IMR-90 (cell line): Measurements from ENCODE around the gene HPN. TPM values are rescaled to one million over a fixed set of nuclear protein-coding genes. Genes with fewer than 3 reads are reported as not detected.

Source experiments
- ATAC-seq: fragments of 200-7000 bp; cut with Tn5 transposase; 2 replicates; pipeline ENCODE4 v1.9.1; 2020; ENCODE audit warnings: low read depth, mild to moderate bottlenecking, moderate library complexity
- BruUV-seq: library from RNA; stranded (reverse); fragments of 400-500 nt; replicated peaks from 2 replicates; lab custom pipeline; 2021; lab: Mats Ljungman, UMichigan
- CTCF ChIA-PET: fragments of 300-600 bp; formaldehyde crosslinking; extraction: SDS; loops from one replicate; lab custom pipeline; 2021; ENCODE audit warnings: antibody characterized with exemption; lab: Yijun Ruan, JAX
- POLR2A ChIA-PET: fragments of 300-600 bp; sonication (Branson Sonifier 250); formaldehyde crosslinking; loops from one replicate; lab custom pipeline; 2022; ENCODE audit warnings: antibody characterized with exemption; ENCODE audit not compliant: unreplicated experiment; lab: Charles Lee
- DNase-seq: peaks from one replicate; pipeline ENCODE4 v3.0.0; 2013
- H2AFZ ChIP-seq: replicated peaks from 2 replicates; pipeline ENCODE3; 2013; ENCODE audit warnings: low read length, mild to moderate bottlenecking; ENCODE audit not compliant: poor library complexity
- H2AK5ac ChIP-seq: 2 replicates; pipeline ENCODE4 v1.6.1; 2013; ENCODE audit warnings: low read depth, low read length, inconsistent platforms
- H2AK9ac ChIP-seq: replicated peaks from 2 replicates; pipeline ENCODE3; 2013; ENCODE audit warnings: mild to moderate bottlenecking, low read depth, low read length, moderate library complexity; ENCODE audit not compliant: poor library complexity
- H2BK120ac ChIP-seq: 2 replicates; pipeline ENCODE4 v1.6.1; 2013; ENCODE audit warnings: low read depth, low read length, inconsistent platforms
- H2BK15ac ChIP-seq: 3 replicates; pipeline ENCODE4 v1.6.1; 2013; ENCODE audit warnings: low read depth, low read length, inconsistent platforms
- H2BK20ac ChIP-seq: 2 replicates; pipeline ENCODE4 v1.6.1; 2013; ENCODE audit warnings: low read depth, mild to moderate bottlenecking, inconsistent platforms, low read length, moderate library complexity
- H2BK5ac ChIP-seq: 2 replicates; pipeline ENCODE4 v1.6.1; 2013; ENCODE audit warnings: mild to moderate bottlenecking, low read depth, low read length, inconsistent platforms; ENCODE audit not compliant: poor library complexity, severe bottlenecking
- H3K14ac ChIP-seq: replicated peaks from 2 replicates; pipeline ENCODE4 v1.6.1; 2013; ENCODE audit warnings: low read depth, low read length, inconsistent platforms
- H3K18ac ChIP-seq: 2 replicates; pipeline ENCODE4 v1.6.1; 2013; ENCODE audit warnings: low read depth, low read length, control low read depth
- H3K23ac ChIP-seq: 2 replicates; pipeline ENCODE4 v1.6.1; 2013; ENCODE audit warnings: low read depth, low read length, inconsistent platforms
- H3K27ac ChIP-seq: 2 replicates; pipeline ENCODE4 v1.5.1; 2013; ENCODE audit warnings: mild to moderate bottlenecking, control low read depth, low read length; ENCODE audit not compliant: insufficient read depth
- H3K27me3 ChIP-seq: 2 replicates; pipeline ENCODE4 v1.6.1; 2013; ENCODE audit warnings: low read length; ENCODE audit not compliant: control insufficient read depth, insufficient read depth
- H3K36me3 ChIP-seq: 2 replicates; pipeline ENCODE4 v1.6.1; 2013; ENCODE audit warnings: low read length, mixed read lengths; ENCODE audit not compliant: control insufficient read depth, insufficient read depth
- H3K4ac ChIP-seq: 2 replicates; pipeline ENCODE4 v1.6.1; 2013; ENCODE audit warnings: low read depth, low read length, inconsistent platforms
- H3K4me1 ChIP-seq: 2 replicates; pipeline ENCODE4 v1.6.1; 2013; ENCODE audit warnings: low read length, mixed read lengths; ENCODE audit not compliant: control insufficient read depth, insufficient read depth
- H3K4me2 ChIP-seq: 2 replicates; pipeline ENCODE4 v1.6.1; 2013; ENCODE audit warnings: low read depth, mild to moderate bottlenecking, control low read depth, low read length, moderate library complexity
- H3K4me3 ChIP-seq: 2 replicates; pipeline ENCODE4 v1.5.1; 2013; ENCODE audit warnings: low read depth, mild to moderate bottlenecking, control low read depth, low read length, moderate library complexity; ENCODE audit not compliant: insufficient read depth
- H3K56ac ChIP-seq: 2 replicates; pipeline ENCODE4 v1.6.1; 2013; ENCODE audit warnings: low read length, inconsistent platforms; ENCODE audit not compliant: insufficient read depth; ENCODE audit errors: extremely low read depth
- H3K79me1 ChIP-seq, 2 experiments: 2 replicates each; pipeline ENCODE4 v1.6.1; 2013; ENCODE audit warnings: low read length in 2 of 2, inconsistent platforms in 1 of 2, low read depth in 1 of 2
- H3K9ac ChIP-seq: 2 replicates; pipeline ENCODE4 v1.6.1; 2013; ENCODE audit warnings: low read depth, low read length, control low read depth
- H3K9me1 ChIP-seq: 2 replicates; pipeline ENCODE4 v1.6.1; 2013; ENCODE audit warnings: low read length, inconsistent platforms; ENCODE audit not compliant: insufficient read depth
- H3K9me3 ChIP-seq: 2 replicates; pipeline ENCODE4 v1.6.1; 2013; ENCODE audit warnings: low read length; ENCODE audit not compliant: control insufficient read depth, insufficient read depth
- H4K20me1 ChIP-seq: 2 replicates; pipeline ENCODE4 v1.6.1; 2013; ENCODE audit warnings: low read length, inconsistent platforms; ENCODE audit not compliant: insufficient read depth
- H4K5ac ChIP-seq: 2 replicates; pipeline ENCODE4 v1.6.1; 2013; ENCODE audit warnings: mild to moderate bottlenecking, low read depth, low read length, control low read depth
- H4K8ac ChIP-seq, 2 experiments: 2 replicates each; pipeline ENCODE4 v1.6.1; 2013; ENCODE audit warnings: low read depth in 2 of 2, low read length in 2 of 2, control low read depth in 1 of 2, inconsistent platforms in 1 of 2
- H4K91ac ChIP-seq: 2 replicates; pipeline ENCODE4 v1.6.1; 2013; ENCODE audit warnings: low read depth, low read length, inconsistent platforms; ENCODE audit not compliant: insufficient read depth
- CHD1 ChIP-seq: IDR thresholded peaks from 2 replicates; pipeline ENCODE4 v1.6.1; 2012; ENCODE audit warnings: low read depth, low read length, improper control_type of control experiment
- MAZ ChIP-seq: IDR thresholded peaks from 2 replicates; pipeline ENCODE4 v1.6.1; 2012; ENCODE audit warnings: low read depth, mild to moderate bottlenecking, low read length, improper control_type of control experiment, moderate library complexity, borderline replicate concordance
- WGBS, 2 experiments: methylation state at CpG; one replicate each; pipeline versions ENCODE4 v1.1.5 to v1.1.7; 2013; ENCODE audit warnings: missing lambda C conversion rate in 2 of 2; ENCODE audit not compliant: insufficient read length in 1 of 2; ENCODE audit errors: extremely low coverage in 2 of 2; 5-methylcytosine and 5-hydroxymethylcytosine counted together
- dilution Hi-C: fragments of 300-500 bp; cut with HindIII; formaldehyde crosslinking; loops from one replicate; pipeline ENCODE4 v1.14.3; 2018; ENCODE audit warnings: low sequenced_read_pairs; ENCODE audit not compliant: unreplicated experiment
- in situ Hi-C: fragments of 300-500 bp; cut with MboI; formaldehyde crosslinking; loops from 3 replicates; pipeline ENCODE4 v1.14.3; 2019; ENCODE audit warnings: low sequenced_read_pairs, inconsistent platforms, mixed read lengths
- intact Hi-C: fragments of 100-400 bp; cut with micrococcal nuclease; formaldehyde crosslinking; loops from 2 replicates; pipeline ENCODE4 v1.10.0; 2022
- polyA plus RNA-seq, 3 experiments: library from polyadenylated mRNA; depleted of rRNA; stranded (reverse); fragments of >200 nt; gene quantifications; 2 replicates each; pipeline ENCODE4 v1.2.3, GENCODE V29; 2012; ENCODE audit warnings: low replicate concordance in 1 of 3
- total RNA-seq: library from RNA; depleted of rRNA; stranded (reverse); fragments of >200 nt; gene quantifications from 2 replicates; pipeline ENCODE4 v1.2.3, GENCODE V29; 2012

Gene HPN
- total and polyA plus RNA-seq, 2 of the 4 experiments (the other 2 are of a cell fraction): not detected

GRCh38 chr19:35031072-35031881, 10.2 kb upstream of the HPN start:
- Histone ChIP-seq H3K4me1 (peaks cover 3% of the 10 kb centered on the region; the same call in 1 of the 2 replicates), H3K27ac (no peak overlapping the region), H3K14ac (no peak overlapping the region; the same call in 1 of the 2 replicates), H2AK9ac (peak overlapping the region; percentile 3), H2BK20ac (no peak overlapping the region), H2BK5ac (no peak overlapping the region), H3K4me3 (peak overlapping the region; percentile 65), H2BK15ac (no peak overlapping the region), H3K79me1 (no peaks in the 10 kb centered on the region), H2AK5ac (no peak overlapping the region), H3K56ac (no peak overlapping the region), H3K18ac (no peak overlapping the region), H3K27me3 (no peaks in the 10 kb centered on the region; the same call in 1 of the 2 replicates), H3K9me1 (no peaks in the 10 kb centered on the region), H3K36me3 (peaks cover 15% of the 10 kb centered on the region), H2AFZ (peak overlapping the region; percentile 75), H4K91ac (no peak overlapping the region), H4K5ac (no peak overlapping the region), H2BK120ac (0 out of 2 replicates have a peak overlapping the region, but pooled peaks have one; percentile 4), H4K20me1 (no peaks in the 10 kb centered on the region; the same call in 1 of the 2 replicates), H4K8ac (no peak overlapping the region; a peak in 1 of 4 replicates), H3K9ac (peak overlapping the region; percentile 54; the same call in 1 of the 2 replicates), H3K9me3 (no peaks in the 10 kb centered on the region), H3K4ac (no peak overlapping the region), H3K23ac (peak overlapping the region; percentile 59; the same call in 1 of the 2 replicates), H3K4me2 (peak overlapping the region; percentile 92)
- intact Hi-C loops: no loop called here
- BruUV-seq: no TSS peak
- ChIA-PET CTCF (interaction anchor here (0.5 to 0.7 kb wide), 2 partner anchors 21 kb away, joined by 3 to 6 read pairs; no protein-coding TSS in a partner anchor), POLR2A (no interaction called here)
- TF ChIP-seq MAZ (peak; percentile 23; the same call in 1 of the 2 replicates), CHD1 (no peak)
- dilution Hi-C loops: no loop called here
- in situ Hi-C loops: no loop called here
- 4% methylated on average over 21 of the region's 31 CpGs; no CpG with 5 or more reads in 1 of the 2 experiments for WGBS, 2 experiments
- ATAC-seq (peak; percentile 60), DNase-seq (peak; percentile 18)
